ENCODE results near the gene DPM3. TPM values are rescaled to one million over a fixed set of nuclear protein-coding genes. Genes with fewer than 3 reads are reported as not detected.

Gene DPM3
- total RNA-seq, 1 experiment from 2014 or later: 22.2 TPM

DNA sequence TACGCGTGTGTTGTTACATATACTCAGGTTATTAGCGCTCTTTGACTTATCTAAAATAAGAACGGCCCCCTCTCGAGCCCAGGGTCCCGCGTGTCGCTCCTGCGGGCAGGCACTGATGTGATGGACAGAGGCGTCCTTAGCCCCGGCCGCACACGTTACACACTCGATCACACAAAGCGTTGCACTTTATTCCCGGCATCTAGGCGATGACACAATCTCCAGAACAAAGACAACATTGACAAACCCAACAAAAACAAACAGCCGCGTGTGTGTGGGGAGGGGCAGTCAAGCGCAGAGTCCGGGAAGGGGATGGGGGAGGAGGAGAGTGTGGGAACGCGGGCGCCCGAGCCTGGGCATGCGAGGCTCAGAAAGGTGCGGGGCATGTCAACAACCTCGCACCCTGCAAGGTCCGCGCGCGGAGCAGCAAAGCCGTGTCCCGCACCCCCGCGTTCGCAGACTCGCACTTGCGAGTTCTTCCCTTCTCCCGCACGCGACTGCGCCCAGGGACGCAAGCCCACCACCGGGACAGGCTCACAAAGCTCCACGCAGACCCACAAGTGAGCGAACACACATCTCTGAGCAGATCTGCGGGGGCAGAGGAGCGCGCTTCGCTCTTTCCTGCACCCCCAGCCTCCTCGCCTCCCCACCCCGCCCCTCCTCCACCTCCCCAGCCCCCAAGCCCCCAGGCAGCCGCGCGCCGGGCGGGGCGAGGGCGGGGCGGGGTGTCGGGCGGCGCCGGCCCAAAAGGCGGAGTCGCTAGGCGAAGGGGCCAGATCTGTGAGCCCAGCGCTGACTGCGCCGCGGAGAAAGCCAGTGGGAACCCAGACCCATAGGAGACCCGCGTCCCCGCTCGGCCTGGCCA lies 13.0 kb downstream of the DPM3 start, which contains the start of gene EFNA1:
Gene EFNA1 (plus strand): TSS at position 772 of the 862 bp plus-strand sequence. CDS start 102 bp downstream, outside the sequence.
- Histone ChIP-seq H4K20me1 (ENCODE audit: insufficient read depth, low read depth, low read length) (no peaks in the 10 kb centered on the region), H3K79me2 (ENCODE audit: low read length) (no peaks in the 10 kb centered on the region), H3K9me3 (ENCODE audit: low read length) (no peaks in the 10 kb centered on the region), H3K27ac (ENCODE audit: low read length) (no peak within 1 kb of the TSS), H3K9me2 (replicated peaks; ENCODE audit: insufficient read depth, low read length) (no peaks in the 10 kb centered on the region), H3K4me2 (ENCODE audit: low read depth, low read length, poor library complexity, severe bottlenecking) (peak within 1 kb of the TSS; percentile 62), H3K4me3 (ENCODE audit: low read length) (peak within 1 kb of the TSS; percentile 37; the same call in 1 of the 2 replicates), H3K27me3 (ENCODE audit: low read length) (no peaks in the 10 kb centered on the region), H3K4me1 (ENCODE audit: low read length) (peaks cover 21% of the 10 kb centered on the region), H3K36me3 (ENCODE audit: insufficient read depth, low read length) (no peaks in the 10 kb centered on the region), H3K9ac (ENCODE audit: low read length) (peak within 1 kb of the TSS; percentile 32; the same call in 1 of the 2 replicates), H2AFZ (ENCODE audit: low read length) (peak within 1 kb of the TSS; percentile 49; the same call in 1 of the 2 replicates)
- DNase-seq: no peak

- peak; percentile 55 for DNase-seq
- H3K9me2 ChIP-seq (replicated peaks; ENCODE audit: insufficient read depth, low read length): no peaks in the 10 kb centered on the region
- H3K36me3 ChIP-seq (ENCODE audit: insufficient read depth, low read length): no peaks in the 10 kb centered on the region
- H3K4me2 ChIP-seq (ENCODE audit: low read depth, low read length, poor library complexity, severe bottlenecking): peak overlapping the region; percentile 62
- H3K4me3 ChIP-seq (ENCODE audit: low read length): peak overlapping the region; percentile 37; the same call in 1 of the 2 replicates
- no peaks in the 10 kb centered on the region for H3K27me3 ChIP-seq (ENCODE audit: low read length)
- no peaks in the 10 kb centered on the region for H3K9me3 ChIP-seq (ENCODE audit: low read length)
- H4K20me1 ChIP-seq (ENCODE audit: insufficient read depth, low read depth, low read length): no peaks in the 10 kb centered on the region
- H3K9ac ChIP-seq (ENCODE audit: low read length): 0 out of 2 replicates have a peak overlapping the region, but pooled peaks have one; percentile 10
- no peak overlapping the region for H3K27ac ChIP-seq (ENCODE audit: low read length)
- peak overlapping the region; percentile 49; the same call in 1 of the 2 replicates for H2AFZ ChIP-seq (ENCODE audit: low read length)
- H3K79me2 ChIP-seq (ENCODE audit: low read length): no peaks in the 10 kb centered on the region
- peaks cover 21% of the 10 kb centered on the region for H3K4me1 ChIP-seq (ENCODE audit: low read length)
These were observed 13.7 kb downstream of the DPM3 start for GRCh38 chr1:155126556-155127104.

- H3K4me1 ChIP-seq (ENCODE audit: low read length): peaks cover 21% of the 10 kb centered on the region
- no peak overlapping the region for H3K4me3 ChIP-seq (ENCODE audit: low read length)
- no peaks in the 10 kb centered on the region for H3K27me3 ChIP-seq (ENCODE audit: low read length)
- no peaks in the 10 kb centered on the region for H4K20me1 ChIP-seq (ENCODE audit: insufficient read depth, low read depth, low read length)
- no peak overlapping the region for H2AFZ ChIP-seq (ENCODE audit: low read length)
- no peak for DNase-seq
- no peaks in the 10 kb centered on the region for H3K9me2 ChIP-seq (replicated peaks; ENCODE audit: insufficient read depth, low read length)
- no peaks in the 10 kb centered on the region for H3K9me3 ChIP-seq (ENCODE audit: low read length)
- H3K79me2 ChIP-seq (ENCODE audit: low read length): no peaks in the 10 kb centered on the region
- H3K9ac ChIP-seq (ENCODE audit: low read length): no peak overlapping the region
- no peak overlapping the region for H3K4me2 ChIP-seq (ENCODE audit: low read depth, low read length, poor library complexity, severe bottlenecking)
- no peaks in the 10 kb centered on the region for H3K36me3 ChIP-seq (ENCODE audit: insufficient read depth, low read length)
- no peak overlapping the region for H3K27ac ChIP-seq (ENCODE audit: low read length)
These were observed 14.3 kb downstream of the DPM3 start for GRCh38 chr1:155125946-155126555.

GRCh38 chr1:155125511-155125945 lies 14.8 kb downstream of the DPM3 start:
- Histone ChIP-seq H3K9me2 (replicated peaks; ENCODE audit: insufficient read depth, low read length) (no peaks in the 10 kb centered on the region), H3K4me2 (ENCODE audit: low read depth, low read length, poor library complexity, severe bottlenecking) (no peak overlapping the region), H3K36me3 (ENCODE audit: insufficient read depth, low read length) (no peaks in the 10 kb centered on the region), H3K4me1 (ENCODE audit: low read length) (peaks cover 21% of the 10 kb centered on the region), H4K20me1 (ENCODE audit: insufficient read depth, low read depth, low read length) (no peaks in the 10 kb centered on the region), H3K4me3 (ENCODE audit: low read length) (no peak overlapping the region), H3K9me3 (ENCODE audit: low read length) (no peaks in the 10 kb centered on the region), H2AFZ (ENCODE audit: low read length) (no peak overlapping the region), H3K27me3 (ENCODE audit: low read length) (no peaks in the 10 kb centered on the region), H3K27ac (ENCODE audit: low read length) (no peak overlapping the region), H3K79me2 (ENCODE audit: low read length) (no peaks in the 10 kb centered on the region), H3K9ac (ENCODE audit: low read length) (no peak overlapping the region)
- no peak for DNase-seq

DNA sequence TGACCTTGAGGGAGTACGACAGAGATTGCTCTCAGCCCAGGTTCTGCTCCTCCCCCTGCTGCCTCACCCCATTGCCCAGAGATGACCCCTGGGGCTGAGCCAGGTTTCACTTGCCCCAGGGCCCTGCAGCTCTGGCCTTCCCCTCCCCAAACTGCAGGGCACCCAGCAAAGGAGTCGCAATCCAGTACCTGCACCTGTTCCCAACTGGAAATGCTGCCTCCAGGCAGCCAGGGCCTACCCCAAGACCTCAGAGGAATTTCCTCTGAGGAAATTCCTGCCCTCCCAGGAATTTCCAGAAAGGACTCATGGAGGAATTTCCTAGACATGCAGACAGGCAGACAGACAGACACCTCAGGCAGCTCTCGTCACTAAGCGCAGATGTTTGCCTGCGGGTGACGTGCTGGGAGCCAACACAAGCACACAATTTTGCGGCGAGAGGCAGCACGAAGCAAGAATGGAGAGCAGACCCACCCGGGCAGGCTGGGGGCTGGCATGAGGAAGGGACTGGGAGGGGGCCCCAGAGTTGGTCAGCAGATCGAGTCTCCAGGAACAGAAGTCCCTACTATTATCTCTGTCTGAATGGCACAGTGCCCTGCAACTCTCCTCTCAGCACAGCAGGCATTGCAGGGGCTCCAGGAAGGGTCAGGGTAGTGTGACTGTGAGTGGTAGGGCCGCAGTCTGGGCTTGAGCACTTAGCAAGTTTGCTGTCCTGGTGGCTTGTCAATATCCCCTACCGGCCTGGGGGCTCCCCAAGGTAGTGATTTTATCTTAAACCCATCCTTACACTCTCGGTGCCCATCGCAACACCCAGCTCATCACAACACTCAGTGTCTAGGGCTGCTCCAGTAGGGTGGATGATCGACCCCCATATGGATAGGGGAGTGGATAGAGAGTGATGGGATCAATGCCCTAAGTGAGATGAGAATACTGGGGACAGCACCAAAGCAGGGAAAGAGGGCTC lies 15.5 kb downstream of the DPM3 start:
- Histone ChIP-seq H2AFZ (ENCODE audit: low read length) (no peak overlapping the region), H3K27ac (ENCODE audit: low read length) (no peak overlapping the region), H3K4me3 (ENCODE audit: low read length) (no peak overlapping the region), H3K36me3 (ENCODE audit: insufficient read depth, low read length) (no peaks in the 10 kb centered on the region), H3K27me3 (ENCODE audit: low read length) (no peaks in the 10 kb centered on the region), H3K9me2 (replicated peaks; ENCODE audit: insufficient read depth, low read length) (no peaks in the 10 kb centered on the region), H3K9ac (ENCODE audit: low read length) (no peak overlapping the region), H4K20me1 (ENCODE audit: insufficient read depth, low read depth, low read length) (no peaks in the 10 kb centered on the region), H3K9me3 (ENCODE audit: low read length) (no peaks in the 10 kb centered on the region), H3K79me2 (ENCODE audit: low read length) (no peaks in the 10 kb centered on the region), H3K4me2 (ENCODE audit: low read depth, low read length, poor library complexity, severe bottlenecking) (no peak overlapping the region), H3K4me1 (ENCODE audit: low read length) (peaks cover 21% of the 10 kb centered on the region)
- DNase-seq: no peak

GRCh38 chr1:155123801-155124200 lies 16.5 kb downstream of the DPM3 start:
- no peaks in the 10 kb centered on the region for H3K36me3 ChIP-seq (ENCODE audit: insufficient read depth, low read length)
- H3K9me2 ChIP-seq (replicated peaks; ENCODE audit: insufficient read depth, low read length): no peaks in the 10 kb centered on the region
- no peak overlapping the region for H3K4me3 ChIP-seq (ENCODE audit: low read length)
- no peak overlapping the region for H3K9ac ChIP-seq (ENCODE audit: low read length)
- H3K27ac ChIP-seq (ENCODE audit: low read length): no peak overlapping the region
- no peak overlapping the region for H3K4me2 ChIP-seq (ENCODE audit: low read depth, low read length, poor library complexity, severe bottlenecking)
- H3K4me1 ChIP-seq (ENCODE audit: low read length): peaks cover 21% of the 10 kb centered on the region
- DNase-seq: no peak
- no peaks in the 10 kb centered on the region for H3K27me3 ChIP-seq (ENCODE audit: low read length)
- H3K79me2 ChIP-seq (ENCODE audit: low read length): no peaks in the 10 kb centered on the region
- no peaks in the 10 kb centered on the region for H4K20me1 ChIP-seq (ENCODE audit: insufficient read depth, low read depth, low read length)
- no peaks in the 10 kb centered on the region for H3K9me3 ChIP-seq (ENCODE audit: low read length)
- no peak overlapping the region for H2AFZ ChIP-seq (ENCODE audit: low read length)

DNA sequence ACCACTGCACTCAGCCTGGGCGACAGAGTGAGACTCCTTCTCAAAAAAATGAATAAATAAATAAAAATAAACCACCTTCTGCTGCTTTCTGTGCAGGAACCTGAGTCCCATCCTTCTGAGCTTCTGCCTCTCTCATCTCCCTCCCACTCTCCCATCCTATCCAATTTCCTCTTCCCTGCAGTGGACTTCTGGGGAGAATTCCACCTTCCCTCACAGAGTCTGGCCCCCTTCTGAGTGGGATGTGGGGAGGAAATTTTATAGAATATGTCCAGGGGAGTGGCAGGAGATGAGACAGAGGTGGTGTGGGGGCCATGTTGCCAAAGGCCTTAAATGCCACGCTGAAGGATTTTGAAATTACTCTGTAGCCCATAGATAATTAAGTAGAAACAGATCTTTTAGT lies 18.0 kb downstream of the DPM3 start:
- Histone ChIP-seq H3K9ac (ENCODE audit: low read length) (no peak overlapping the region), H4K20me1 (ENCODE audit: insufficient read depth, low read depth, low read length) (no peaks in the 10 kb centered on the region), H3K27ac (ENCODE audit: low read length) (no peak overlapping the region), H3K9me3 (ENCODE audit: low read length) (no peaks in the 10 kb centered on the region), H3K27me3 (ENCODE audit: low read length) (no peaks in the 10 kb centered on the region), H3K4me2 (ENCODE audit: low read depth, low read length, poor library complexity, severe bottlenecking) (no peak overlapping the region), H3K36me3 (ENCODE audit: insufficient read depth, low read length) (no peaks in the 10 kb centered on the region), H3K4me3 (ENCODE audit: low read length) (no peak overlapping the region), H3K4me1 (ENCODE audit: low read length) (peaks cover 8% of the 10 kb centered on the region), H3K9me2 (replicated peaks; ENCODE audit: insufficient read depth, low read length) (no peaks in the 10 kb centered on the region), H3K79me2 (ENCODE audit: low read length) (no peaks in the 10 kb centered on the region), H2AFZ (ENCODE audit: low read length) (no peak overlapping the region)
- no peak for DNase-seq
